WTC11 (cell line): ENCODE data around the gene MMS19. TPM values are rescaled to one million over a fixed set of nuclear protein-coding genes. Genes with fewer than 3 reads are reported as not detected.

Source experiments
- ATAC-seq: fragments of 200-7000 bp; cut with Tn5 transposase; 2 replicates; pipeline ENCODE4 v1.10.0; 2021; ENCODE audit warnings: mild to moderate bottlenecking, moderate library complexity
- CTCF ChIA-PET: fragments of 300-600 bp; sonication (Branson Sonifier 250); formaldehyde crosslinking; loops from one replicate; lab custom pipeline; 2021; ENCODE audit warnings: antibody characterized with exemption; lab: Charles Lee
- POLR2A ChIA-PET: fragments of 350-600 bp; sonication (Branson Sonifier 250); formaldehyde crosslinking; loops from one replicate; lab custom pipeline; 2021; ENCODE audit warnings: antibody characterized with exemption; lab: Charles Lee
- DNase-seq: peaks from one replicate; pipeline ENCODE4 v3.0.0; 2021; ENCODE audit warnings: low spot score
- H3K27ac Mint-ChIP-seq: 2 replicates; pipeline ENCODE4 v1.8.0; 2021; ENCODE audit warnings: mixed read lengths
- H3K27me3 Mint-ChIP-seq: 2 replicates; pipeline ENCODE4 v1.8.0; 2021; ENCODE audit warnings: low read depth, mild to moderate bottlenecking, moderate library complexity, mixed read lengths
- H3K36me3 Mint-ChIP-seq: 2 replicates; pipeline ENCODE4 v1.8.0; 2021; ENCODE audit warnings: mixed read lengths
- H3K4me1 Mint-ChIP-seq: 2 replicates; pipeline ENCODE4 v1.8.0; 2022; ENCODE audit warnings: mixed read lengths
- H3K4me3 Mint-ChIP-seq: 2 replicates; pipeline ENCODE4 v1.8.0; 2021; ENCODE audit warnings: mild to moderate bottlenecking, moderate library complexity, mixed read lengths
- H3K9me3 Mint-ChIP-seq: 2 replicates; pipeline ENCODE4 v1.8.0; 2021; ENCODE audit warnings: mixed read lengths
- EMX1 ChIP-seq: fragments of 250-450 bp; sonication (Bioruptor Pico); IDR thresholded peaks from 2 replicates; pipeline ENCODE4 v1.8.0; 2021; ENCODE audit warnings: mild to moderate bottlenecking
- ESRRA ChIP-seq: sonication (generic); formaldehyde crosslinking; IDR thresholded peaks from 2 replicates; pipeline ENCODE4 v1.8.1; 2022; ENCODE audit warnings: mild to moderate bottlenecking, missing genetic modification reagents, borderline replicate concordance
- FOXJ3 ChIP-seq: sonication (generic); formaldehyde crosslinking; IDR thresholded peaks from 2 replicates; pipeline ENCODE4 v1.9.0; 2021; ENCODE audit warnings: missing genetic modification reagents, mild to moderate bottlenecking, borderline replicate concordance
- FOXP1 ChIP-seq: sonication (generic); formaldehyde crosslinking; IDR thresholded peaks from 2 replicates; pipeline ENCODE4 v1.8.0; 2022; ENCODE audit warnings: missing genetic modification reagents, mild to moderate bottlenecking, moderate library complexity, borderline replicate concordance
- GTF2I ChIP-seq: fragments of 250-450 bp; sonication (Bioruptor Pico); conservative IDR thresholded peaks from 2 replicates; pipeline ENCODE4 v1.4.0; 2021; ENCODE audit warnings: mild to moderate bottlenecking
- JUN ChIP-seq: sonication (generic); formaldehyde crosslinking; IDR thresholded peaks from 2 replicates; pipeline ENCODE4 v1.8.0; 2023; ENCODE audit warnings: mild to moderate bottlenecking, missing genetic modification reagents
- KAT7 ChIP-seq: sonication (generic); formaldehyde crosslinking; IDR thresholded peaks from 2 replicates; pipeline ENCODE4 v1.8.1; 2023; ENCODE audit warnings: missing genetic modification reagents, mild to moderate bottlenecking, borderline replicate concordance
- NFE2L1 ChIP-seq: sonication (generic); formaldehyde crosslinking; IDR thresholded peaks from 2 replicates; pipeline ENCODE4 v1.8.1; 2023; ENCODE audit warnings: missing genetic modification reagents
- PRRX2 ChIP-seq: fragments of 250-450 bp; sonication (Bioruptor Pico); IDR thresholded peaks from 2 replicates; pipeline ENCODE4 v1.8.0; 2021; ENCODE audit warnings: mild to moderate bottlenecking
- ZNF138 ChIP-seq: sonication (generic); formaldehyde crosslinking; conservative IDR thresholded peaks from 2 replicates; pipeline ENCODE4 v1.8.1; 2022; ENCODE audit warnings: mild to moderate bottlenecking, moderate library complexity, missing genetic modification reagents
- total RNA-seq: library from RNA; stranded (reverse); gene quantifications from 3 replicates; pipeline ENCODE4 v1.2.3, GENCODE V29; 2021
- TF ChIP-seq, protein P1 (sequence below): sonication (generic); formaldehyde crosslinking; IDR thresholded peaks from 2 replicates; pipeline ENCODE4 v1.8.0; 2022; ENCODE audit warnings: mild to moderate bottlenecking, missing genetic modification reagents
- TF ChIP-seq, protein P2 (sequence below): sonication (generic); formaldehyde crosslinking; IDR thresholded peaks from 2 replicates; pipeline ENCODE4 v1.8.0; 2022; ENCODE audit warnings: mild to moderate bottlenecking, missing genetic modification reagents
- TF ChIP-seq, protein P3 (sequence below): sonication (generic); formaldehyde crosslinking; IDR thresholded peaks from 2 replicates; pipeline ENCODE4 v1.8.0; 2022; ENCODE audit warnings: mild to moderate bottlenecking, missing genetic modification reagents
- TF ChIP-seq, protein P4 (sequence below): sonication (generic); formaldehyde crosslinking; IDR thresholded peaks from 2 replicates; pipeline ENCODE4 v1.8.1; 2022; ENCODE audit warnings: missing genetic modification reagents, borderline replicate concordance
- TF ChIP-seq, protein P5 (sequence below): fragments of 250-450 bp; sonication (Bioruptor Pico); conservative IDR thresholded peaks from 2 replicates; pipeline ENCODE4 v1.9.0; 2021; ENCODE audit warnings: mild to moderate bottlenecking
- TF ChIP-seq, protein P6 (sequence below): sonication (generic); formaldehyde crosslinking; IDR thresholded peaks from 2 replicates; pipeline ENCODE4 v1.8.0; 2023; ENCODE audit warnings: missing genetic modification reagents, mild to moderate bottlenecking, borderline replicate concordance
- TF ChIP-seq, protein P7 (sequence below): sonication (generic); formaldehyde crosslinking; IDR thresholded peaks from 2 replicates; pipeline ENCODE4 v1.8.0; 2023; ENCODE audit warnings: mild to moderate bottlenecking, missing genetic modification reagents

The MMS19 gene
- total RNA-seq, 1 experiment from 2014 or later: 135 TPM

DNA sequence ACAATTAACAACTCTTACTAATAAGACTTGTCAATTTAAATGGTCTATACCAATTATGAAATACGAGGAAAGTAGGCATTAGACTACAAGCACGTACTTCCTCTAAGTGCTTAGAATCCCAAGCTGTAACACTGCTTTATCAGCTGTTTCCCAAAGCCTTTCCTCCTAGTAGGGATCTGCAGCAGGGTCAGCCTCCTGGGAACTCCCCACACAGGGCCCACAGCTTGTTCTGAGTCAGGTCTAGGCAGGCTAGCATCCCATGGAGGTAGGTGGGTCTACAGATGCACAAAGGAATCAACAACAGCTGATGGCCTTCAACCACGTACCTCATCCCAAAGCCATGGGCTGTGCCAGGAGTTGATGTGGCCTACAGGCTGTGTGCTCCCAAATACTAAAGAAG lies 14.7 kb downstream of the MMS19 start:
- H3K27ac Mint-ChIP-seq: peak overlapping the region; percentile 60
- POLR2A ChIA-PET: no interaction called here
- TF ChIP-seq, protein P1, sequence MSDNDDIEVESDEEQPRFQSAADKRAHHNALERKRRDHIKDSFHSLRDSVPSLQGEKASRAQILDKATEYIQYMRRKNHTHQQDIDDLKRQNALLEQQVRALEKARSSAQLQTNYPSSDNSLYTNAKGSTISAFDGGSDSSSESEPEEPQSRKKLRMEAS (CRISPR knock-in tag): no peak
- TF ChIP-seq FOXJ3 (CRISPR knock-in tag) (no peak), GTF2I (no peak), KAT7 (CRISPR knock-in tag) (no peak), ZNF138 (CRISPR knock-in tag) (no peak), JUN (CRISPR knock-in tag) (no peak), PRRX2 (CRISPR knock-in tag) (no peak), NFE2L1 (CRISPR knock-in tag) (no peak), FOXP1 (CRISPR knock-in tag) (no peak), ESRRA (CRISPR knock-in tag) (no peak), EMX1 (CRISPR knock-in tag) (no peak)
- TF ChIP-seq, protein P2, sequence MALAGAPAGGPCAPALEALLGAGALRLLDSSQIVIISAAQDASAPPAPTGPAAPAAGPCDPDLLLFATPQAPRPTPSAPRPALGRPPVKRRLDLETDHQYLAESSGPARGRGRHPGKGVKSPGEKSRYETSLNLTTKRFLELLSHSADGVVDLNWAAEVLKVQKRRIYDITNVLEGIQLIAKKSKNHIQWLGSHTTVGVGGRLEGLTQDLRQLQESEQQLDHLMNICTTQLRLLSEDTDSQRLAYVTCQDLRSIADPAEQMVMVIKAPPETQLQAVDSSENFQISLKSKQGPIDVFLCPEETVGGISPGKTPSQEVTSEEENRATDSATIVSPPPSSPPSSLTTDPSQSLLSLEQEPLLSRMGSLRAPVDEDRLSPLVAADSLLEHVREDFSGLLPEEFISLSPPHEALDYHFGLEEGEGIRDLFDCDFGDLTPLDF (CRISPR knock-in tag): no peak
- TF ChIP-seq, protein P3, sequence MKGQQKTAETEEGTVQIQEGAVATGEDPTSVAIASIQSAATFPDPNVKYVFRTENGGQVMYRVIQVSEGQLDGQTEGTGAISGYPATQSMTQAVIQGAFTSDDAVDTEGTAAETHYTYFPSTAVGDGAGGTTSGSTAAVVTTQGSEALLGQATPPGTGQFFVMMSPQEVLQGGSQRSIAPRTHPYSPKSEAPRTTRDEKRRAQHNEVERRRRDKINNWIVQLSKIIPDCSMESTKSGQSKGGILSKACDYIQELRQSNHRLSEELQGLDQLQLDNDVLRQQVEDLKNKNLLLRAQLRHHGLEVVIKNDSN (CRISPR knock-in tag): no peak
- TF ChIP-seq, protein P4, sequence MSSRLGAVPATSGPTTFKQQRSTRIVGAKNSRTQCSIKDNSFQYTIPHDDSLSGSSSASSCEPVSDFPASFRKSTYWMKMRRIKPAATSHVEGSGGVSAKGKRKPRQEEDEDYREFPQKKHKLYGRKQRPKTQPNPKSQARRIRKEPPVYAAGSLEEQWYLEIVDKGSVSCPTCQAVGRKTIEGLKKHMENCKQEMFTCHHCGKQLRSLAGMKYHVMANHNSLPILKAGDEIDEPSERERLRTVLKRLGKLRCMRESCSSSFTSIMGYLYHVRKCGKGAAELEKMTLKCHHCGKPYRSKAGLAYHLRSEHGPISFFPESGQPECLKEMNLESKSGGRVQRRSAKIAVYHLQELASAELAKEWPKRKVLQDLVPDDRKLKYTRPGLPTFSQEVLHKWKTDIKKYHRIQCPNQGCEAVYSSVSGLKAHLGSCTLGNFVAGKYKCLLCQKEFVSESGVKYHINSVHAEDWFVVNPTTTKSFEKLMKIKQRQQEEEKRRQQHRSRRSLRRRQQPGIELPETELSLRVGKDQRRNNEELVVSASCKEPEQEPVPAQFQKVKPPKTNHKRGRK (CRISPR knock-in tag): no peak
- TF ChIP-seq, protein P5, sequence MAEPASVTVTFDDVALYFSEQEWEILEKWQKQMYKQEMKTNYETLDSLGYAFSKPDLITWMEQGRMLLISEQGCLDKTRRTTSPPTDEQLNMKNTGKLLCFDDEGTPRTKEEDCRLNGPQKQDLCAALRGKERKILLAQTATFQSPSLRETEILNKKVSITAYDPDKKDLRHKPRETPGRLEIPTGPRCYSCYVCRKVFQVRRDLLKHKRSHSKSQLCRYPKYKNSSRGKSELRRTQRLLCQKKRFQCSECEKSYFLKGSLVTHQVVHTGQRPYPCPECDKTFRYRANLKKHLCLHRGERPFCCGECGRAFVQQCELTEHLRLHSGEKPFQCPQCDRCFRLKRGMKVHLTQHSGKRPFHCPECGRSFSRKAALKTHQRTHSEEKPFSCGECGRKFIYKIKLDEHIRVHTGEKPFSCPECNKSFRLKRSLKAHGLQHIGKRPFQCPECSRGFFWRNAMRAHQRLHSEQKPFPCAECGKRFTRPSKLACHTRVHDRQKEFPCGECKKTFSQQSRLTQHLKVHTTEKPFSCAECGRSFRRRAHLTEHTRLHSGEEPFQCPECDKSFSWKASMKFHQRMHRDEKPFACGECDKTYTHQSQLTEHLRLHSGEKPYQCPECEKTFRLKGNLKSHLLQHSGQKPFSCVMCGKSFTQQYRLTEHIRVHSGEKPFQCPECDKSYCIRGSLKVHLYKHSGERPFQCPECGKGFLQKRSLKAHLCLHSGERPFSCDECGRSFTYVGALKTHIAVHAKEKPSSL (CRISPR knock-in tag): no peak
- TF ChIP-seq, protein P6, sequence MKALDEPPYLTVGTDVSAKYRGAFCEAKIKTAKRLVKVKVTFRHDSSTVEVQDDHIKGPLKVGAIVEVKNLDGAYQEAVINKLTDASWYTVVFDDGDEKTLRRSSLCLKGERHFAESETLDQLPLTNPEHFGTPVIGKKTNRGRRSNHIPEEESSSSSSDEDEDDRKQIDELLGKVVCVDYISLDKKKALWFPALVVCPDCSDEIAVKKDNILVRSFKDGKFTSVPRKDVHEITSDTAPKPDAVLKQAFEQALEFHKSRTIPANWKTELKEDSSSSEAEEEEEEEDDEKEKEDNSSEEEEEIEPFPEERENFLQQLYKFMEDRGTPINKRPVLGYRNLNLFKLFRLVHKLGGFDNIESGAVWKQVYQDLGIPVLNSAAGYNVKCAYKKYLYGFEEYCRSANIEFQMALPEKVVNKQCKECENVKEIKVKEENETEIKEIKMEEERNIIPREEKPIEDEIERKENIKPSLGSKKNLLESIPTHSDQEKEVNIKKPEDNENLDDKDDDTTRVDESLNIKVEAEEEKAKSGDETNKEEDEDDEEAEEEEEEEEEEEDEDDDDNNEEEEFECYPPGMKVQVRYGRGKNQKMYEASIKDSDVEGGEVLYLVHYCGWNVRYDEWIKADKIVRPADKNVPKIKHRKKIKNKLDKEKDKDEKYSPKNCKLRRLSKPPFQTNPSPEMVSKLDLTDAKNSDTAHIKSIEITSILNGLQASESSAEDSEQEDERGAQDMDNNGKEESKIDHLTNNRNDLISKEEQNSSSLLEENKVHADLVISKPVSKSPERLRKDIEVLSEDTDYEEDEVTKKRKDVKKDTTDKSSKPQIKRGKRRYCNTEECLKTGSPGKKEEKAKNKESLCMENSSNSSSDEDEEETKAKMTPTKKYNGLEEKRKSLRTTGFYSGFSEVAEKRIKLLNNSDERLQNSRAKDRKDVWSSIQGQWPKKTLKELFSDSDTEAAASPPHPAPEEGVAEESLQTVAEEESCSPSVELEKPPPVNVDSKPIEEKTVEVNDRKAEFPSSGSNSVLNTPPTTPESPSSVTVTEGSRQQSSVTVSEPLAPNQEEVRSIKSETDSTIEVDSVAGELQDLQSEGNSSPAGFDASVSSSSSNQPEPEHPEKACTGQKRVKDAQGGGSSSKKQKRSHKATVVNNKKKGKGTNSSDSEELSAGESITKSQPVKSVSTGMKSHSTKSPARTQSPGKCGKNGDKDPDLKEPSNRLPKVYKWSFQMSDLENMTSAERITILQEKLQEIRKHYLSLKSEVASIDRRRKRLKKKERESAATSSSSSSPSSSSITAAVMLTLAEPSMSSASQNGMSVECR (CRISPR knock-in tag): no peak
- TF ChIP-seq, protein P7, sequence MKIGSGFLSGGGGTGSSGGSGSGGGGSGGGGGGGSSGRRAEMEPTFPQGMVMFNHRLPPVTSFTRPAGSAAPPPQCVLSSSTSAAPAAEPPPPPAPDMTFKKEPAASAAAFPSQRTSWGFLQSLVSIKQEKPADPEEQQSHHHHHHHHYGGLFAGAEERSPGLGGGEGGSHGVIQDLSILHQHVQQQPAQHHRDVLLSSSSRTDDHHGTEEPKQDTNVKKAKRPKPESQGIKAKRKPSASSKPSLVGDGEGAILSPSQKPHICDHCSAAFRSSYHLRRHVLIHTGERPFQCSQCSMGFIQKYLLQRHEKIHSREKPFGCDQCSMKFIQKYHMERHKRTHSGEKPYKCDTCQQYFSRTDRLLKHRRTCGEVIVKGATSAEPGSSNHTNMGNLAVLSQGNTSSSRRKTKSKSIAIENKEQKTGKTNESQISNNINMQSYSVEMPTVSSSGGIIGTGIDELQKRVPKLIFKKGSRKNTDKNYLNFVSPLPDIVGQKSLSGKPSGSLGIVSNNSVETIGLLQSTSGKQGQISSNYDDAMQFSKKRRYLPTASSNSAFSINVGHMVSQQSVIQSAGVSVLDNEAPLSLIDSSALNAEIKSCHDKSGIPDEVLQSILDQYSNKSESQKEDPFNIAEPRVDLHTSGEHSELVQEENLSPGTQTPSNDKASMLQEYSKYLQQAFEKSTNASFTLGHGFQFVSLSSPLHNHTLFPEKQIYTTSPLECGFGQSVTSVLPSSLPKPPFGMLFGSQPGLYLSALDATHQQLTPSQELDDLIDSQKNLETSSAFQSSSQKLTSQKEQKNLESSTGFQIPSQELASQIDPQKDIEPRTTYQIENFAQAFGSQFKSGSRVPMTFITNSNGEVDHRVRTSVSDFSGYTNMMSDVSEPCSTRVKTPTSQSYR (CRISPR knock-in tag): no peak
- TF ChIP-seq, all 79 proteins: peak for 0
- DNase-seq (no peak), ATAC-seq (no peak)
- no peaks in the 10 kb centered on the region for H3K9me3 Mint-ChIP-seq
- H3K27me3 Mint-ChIP-seq: no peaks in the 10 kb centered on the region
- peaks cover 21% of the 10 kb centered on the region for H3K4me1 Mint-ChIP-seq
- peaks cover 18% of the 10 kb centered on the region for H3K36me3 Mint-ChIP-seq
- CTCF ChIA-PET: interaction anchor here (1.3 kb wide), 2 partner anchors 51 to 129 kb away, joined by 3 to 4 read pairs; no protein-coding TSS in a partner anchor
- H3K4me3 Mint-ChIP-seq: no peak overlapping the region
